GM19099 (cell line): Measurements from ENCODE around the gene ASF1B.
A peak's percentile ranks its signal among the peaks of the same experiment; 100 is the strongest.

Experiments used
- POLR2A ChIP-seq: IDR thresholded peaks from 3 replicates; pipeline ENCODE4 v1.6.1; 2011; ENCODE audit warnings: low read depth; ENCODE audit not compliant: insufficient read length; ENCODE audit errors: extremely low read depth

Gene ASF1B

GRCh38 chr19:14088634-14089411, 47.6 kb downstream of the ASF1B start:
- no peak for TF ChIP-seq POLR2A

GRCh38 chr19:14086098-14086497, 50.3 kb downstream of the ASF1B start:
- no peak for TF ChIP-seq POLR2A

- TF ChIP-seq POLR2A, result no peak
Measured at GRCh38 chr19:14085309-14085995, 50.9 kb downstream of the ASF1B start, which contains the start of gene C19orf67. C19orf67 (minus strand) TSS chr19:14085783; CDS start chr19:14085627, 156 bp downstream.

- TF ChIP-seq POLR2A, result no peak
Measured at GRCh38 chr19:14082675-14082960, 53.8 kb downstream of the ASF1B start.

GRCh38 chr19:14081797-14082674, 54.4 kb downstream of the ASF1B start:
- no peak for TF ChIP-seq POLR2A

GRCh38 chr19:14080887-14081796, 55.2 kb downstream of the ASF1B start:
- peak; percentile 77 for TF ChIP-seq POLR2A

GRCh38 chr19:14078411-14078810, 58.0 kb downstream of the ASF1B start:
- TF ChIP-seq POLR2A, result no peak

GRCh38 chr19:14073925-14074838, 62.2 kb downstream of the ASF1B start:
- no peak for TF ChIP-seq POLR2A

GRCh38 chr19:14073261-14073924, 63.0 kb downstream of the ASF1B start:
- TF ChIP-seq POLR2A, result no peak

- TF ChIP-seq POLR2A, result no peak
Measured at GRCh38 chr19:14072535-14073260, 63.7 kb downstream of the ASF1B start, which contains the start of gene MISP3. MISP3 (plus strand) TSS chr19:14072786; CDS start chr19:14073310, 524 bp downstream.

GRCh38 chr19:14070268-14071050, 65.9 kb downstream of the ASF1B start:
- TF ChIP-seq POLR2A, result no peak
